HepG2 (cell line): ENCODE results near the gene UBAC1. TPM values are rescaled to one million over a fixed set of nuclear protein-coding genes. Genes with fewer than 3 reads are reported as not detected.
A peak's percentile ranks its signal among the peaks of the same experiment; 100 is the strongest.

Experiments used
- ARNTL ChIP-seq: sonication (generic); formaldehyde crosslinking; IDR thresholded peaks from 2 replicates; pipeline ENCODE4 v1.4.0; 2020; ENCODE audit warnings: mild to moderate bottlenecking, missing genetic modification reagents
- DNMT1 ChIP-seq: sonication (generic); formaldehyde crosslinking; IDR thresholded peaks from 2 replicates; pipeline ENCODE4 v1.5.1; 2020; ENCODE audit warnings: mild to moderate bottlenecking, missing genetic modification reagents
- HCFC1 ChIP-seq: fragments of 150-350 bp; IDR thresholded peaks from 2 replicates; pipeline ENCODE4 v1.6.1; 2014; ENCODE audit warnings: low read depth, low read length
- HDAC1 ChIP-seq: sonication (generic); formaldehyde crosslinking; IDR thresholded peaks from 2 replicates; pipeline ENCODE4 v1.5.1; 2020; ENCODE audit warnings: mild to moderate bottlenecking, missing genetic modification reagents
- HNRNPLL ChIP-seq: fragments of 200-400 bp; formaldehyde crosslinking; IDR thresholded peaks from 2 replicates; pipeline ENCODE4 v1.6.1; 2017; ENCODE audit warnings: mild to moderate bottlenecking, low read depth, low read length; ENCODE audit not compliant: poor library complexity, severe bottlenecking
- KAT2B ChIP-seq: fragments of 150-350 bp; IDR thresholded peaks from 2 replicates; pipeline ENCODE4 v1.6.1; 2014; ENCODE audit warnings: low read depth, low read length, borderline replicate concordance
- MXI1 ChIP-seq: IDR thresholded peaks from 3 replicates; pipeline ENCODE4 v1.6.1; 2012; ENCODE audit warnings: low read depth, low read length, inconsistent platforms, borderline replicate concordance
- POLR2G ChIP-seq: fragments of 200-400 bp; formaldehyde crosslinking; IDR thresholded peaks from 2 replicates; pipeline ENCODE4 v1.6.1; 2018; ENCODE audit warnings: mild to moderate bottlenecking, low read depth, low read length, moderate library complexity
- SAP130 ChIP-seq: IDR thresholded peaks from 2 replicates; pipeline ENCODE4 v1.6.1; 2016; ENCODE audit warnings: low read depth
- SP1 ChIP-seq, 2 experiments: fragments of 450-650 bp in 1 of 2; sonication (generic) in 1 of 2; formaldehyde crosslinking in 1 of 2; IDR thresholded peaks; 2 replicates each; pipeline versions ENCODE4 v1.4.0 to v1.6.1; 2016 to 2020; ENCODE audit warnings: missing genetic modification reagents in 1 of 2
- TAF1 ChIP-seq: sonication (generic); formaldehyde crosslinking; IDR thresholded peaks from 2 replicates; pipeline ENCODE4 v1.4.0; 2020; ENCODE audit warnings: missing genetic modification reagents
- ZNF326 ChIP-seq: sonication (generic); formaldehyde crosslinking; IDR thresholded peaks from 2 replicates; pipeline ENCODE4 v1.4.0; 2020; ENCODE audit warnings: missing genetic modification reagents, borderline replicate concordance
- ZNF790 ChIP-seq: sonication (generic); formaldehyde crosslinking; IDR thresholded peaks from 2 replicates; pipeline ENCODE4 v1.8.0; 2022; ENCODE audit warnings: missing genetic modification reagents, mild to moderate bottlenecking, borderline replicate concordance
- ZSCAN25 ChIP-seq: sonication (generic); formaldehyde crosslinking; IDR thresholded peaks from 2 replicates; pipeline ENCODE4 v1.8.0; 2022; ENCODE audit warnings: mild to moderate bottlenecking, missing genetic modification reagents
- polyA plus RNA-seq, 8 experiments: library from polyadenylated mRNA; depleted of rRNA in 3 of 8; stranded (reverse) in 7 of 8; unstranded in 1 of 8; fragments of >200 nt; fragmentation: Illumina TruSeq in 4 of 8; extraction: Trizol in 4 of 8; gene quantifications; 2 replicates each; pipeline versions ENCODE4 v1.2.1 to v1.2.3, GENCODE V29; 2011 to 2016; ENCODE audit warnings: low read depth in 4 of 8, missing spikeins in 1 of 8, mixed read lengths in 1 of 8; ENCODE audit not compliant: insufficient read depth in 1 of 8
- total RNA-seq, 5 experiments: library from RNA; depleted of rRNA; stranded (reverse); fragments of >200 nt; fragmentation: Illumina TruSeq; extraction: Trizol; gene quantifications; 2 replicates each; pipeline ENCODE4 v1.2.3, GENCODE V29; 2016; ENCODE audit warnings: low read depth in 1 of 5
- TF ChIP-seq, protein P1 (sequence below): sonication (generic); formaldehyde crosslinking; IDR thresholded peaks from 2 replicates; pipeline ENCODE4 v1.4.0; 2020; ENCODE audit warnings: missing genetic modification reagents
- TF ChIP-seq, protein P2 (sequence below): sonication (generic); formaldehyde crosslinking; IDR thresholded peaks from 2 replicates; pipeline ENCODE4 v1.8.1; 2023; ENCODE audit warnings: mild to moderate bottlenecking, missing genetic modification reagents
- TF ChIP-seq, protein P3 (sequence below): sonication (generic); formaldehyde crosslinking; IDR thresholded peaks from 2 replicates; pipeline ENCODE4 v1.5.0; 2020; ENCODE audit warnings: missing genetic modification reagents, mild to moderate bottlenecking, borderline replicate concordance
- TF ChIP-seq, protein P4 (sequence below): sonication (generic); formaldehyde crosslinking; IDR thresholded peaks from 2 replicates; pipeline ENCODE4 v1.5.1; 2020; ENCODE audit warnings: missing genetic modification reagents, mild to moderate bottlenecking, borderline replicate concordance

Gene UBAC1
- total and polyA plus RNA-seq, 2 of the 13 experiments (the other 11 are each of a cell fraction or from before 2014, with no cell fraction given) = 32.2 to 34.1 TPM

DNA sequence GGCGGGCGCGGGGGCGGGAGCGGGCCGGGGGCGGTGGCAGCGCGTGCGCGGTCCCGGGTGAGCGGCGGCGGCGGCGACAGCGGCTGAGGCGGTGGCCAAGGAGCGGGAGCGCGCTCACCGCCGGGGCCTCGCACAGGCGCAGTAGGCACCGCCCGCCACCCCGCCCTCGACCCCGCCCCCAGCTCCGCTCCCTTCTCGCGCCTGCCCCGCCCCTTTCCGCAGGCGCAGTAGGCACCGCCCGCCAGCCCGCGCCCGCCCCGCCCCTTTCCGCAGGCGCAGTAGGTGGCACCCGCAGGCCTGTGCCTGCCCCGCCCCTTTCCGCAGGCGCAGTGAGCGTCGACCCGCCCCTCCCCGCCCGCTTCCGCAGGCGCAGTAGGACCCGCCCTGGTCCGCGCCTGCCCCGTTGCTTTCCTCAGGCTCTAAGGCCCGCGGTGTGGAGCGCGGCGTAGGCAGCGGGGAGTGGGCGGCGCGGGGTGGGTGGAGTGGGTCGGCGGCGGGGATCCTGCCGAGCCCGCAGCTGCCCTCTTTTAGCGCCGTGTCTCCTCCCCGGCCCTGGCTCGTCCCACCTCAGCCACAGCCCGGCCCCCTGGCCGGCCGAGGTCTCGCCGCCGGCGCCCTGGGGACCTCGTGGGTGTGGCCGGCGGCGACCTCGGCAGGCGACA, 53.6 kb downstream of the UBAC1 start, which contains the start of gene CAMSAP1 (continued):
- TF ChIP-seq, protein P1, sequence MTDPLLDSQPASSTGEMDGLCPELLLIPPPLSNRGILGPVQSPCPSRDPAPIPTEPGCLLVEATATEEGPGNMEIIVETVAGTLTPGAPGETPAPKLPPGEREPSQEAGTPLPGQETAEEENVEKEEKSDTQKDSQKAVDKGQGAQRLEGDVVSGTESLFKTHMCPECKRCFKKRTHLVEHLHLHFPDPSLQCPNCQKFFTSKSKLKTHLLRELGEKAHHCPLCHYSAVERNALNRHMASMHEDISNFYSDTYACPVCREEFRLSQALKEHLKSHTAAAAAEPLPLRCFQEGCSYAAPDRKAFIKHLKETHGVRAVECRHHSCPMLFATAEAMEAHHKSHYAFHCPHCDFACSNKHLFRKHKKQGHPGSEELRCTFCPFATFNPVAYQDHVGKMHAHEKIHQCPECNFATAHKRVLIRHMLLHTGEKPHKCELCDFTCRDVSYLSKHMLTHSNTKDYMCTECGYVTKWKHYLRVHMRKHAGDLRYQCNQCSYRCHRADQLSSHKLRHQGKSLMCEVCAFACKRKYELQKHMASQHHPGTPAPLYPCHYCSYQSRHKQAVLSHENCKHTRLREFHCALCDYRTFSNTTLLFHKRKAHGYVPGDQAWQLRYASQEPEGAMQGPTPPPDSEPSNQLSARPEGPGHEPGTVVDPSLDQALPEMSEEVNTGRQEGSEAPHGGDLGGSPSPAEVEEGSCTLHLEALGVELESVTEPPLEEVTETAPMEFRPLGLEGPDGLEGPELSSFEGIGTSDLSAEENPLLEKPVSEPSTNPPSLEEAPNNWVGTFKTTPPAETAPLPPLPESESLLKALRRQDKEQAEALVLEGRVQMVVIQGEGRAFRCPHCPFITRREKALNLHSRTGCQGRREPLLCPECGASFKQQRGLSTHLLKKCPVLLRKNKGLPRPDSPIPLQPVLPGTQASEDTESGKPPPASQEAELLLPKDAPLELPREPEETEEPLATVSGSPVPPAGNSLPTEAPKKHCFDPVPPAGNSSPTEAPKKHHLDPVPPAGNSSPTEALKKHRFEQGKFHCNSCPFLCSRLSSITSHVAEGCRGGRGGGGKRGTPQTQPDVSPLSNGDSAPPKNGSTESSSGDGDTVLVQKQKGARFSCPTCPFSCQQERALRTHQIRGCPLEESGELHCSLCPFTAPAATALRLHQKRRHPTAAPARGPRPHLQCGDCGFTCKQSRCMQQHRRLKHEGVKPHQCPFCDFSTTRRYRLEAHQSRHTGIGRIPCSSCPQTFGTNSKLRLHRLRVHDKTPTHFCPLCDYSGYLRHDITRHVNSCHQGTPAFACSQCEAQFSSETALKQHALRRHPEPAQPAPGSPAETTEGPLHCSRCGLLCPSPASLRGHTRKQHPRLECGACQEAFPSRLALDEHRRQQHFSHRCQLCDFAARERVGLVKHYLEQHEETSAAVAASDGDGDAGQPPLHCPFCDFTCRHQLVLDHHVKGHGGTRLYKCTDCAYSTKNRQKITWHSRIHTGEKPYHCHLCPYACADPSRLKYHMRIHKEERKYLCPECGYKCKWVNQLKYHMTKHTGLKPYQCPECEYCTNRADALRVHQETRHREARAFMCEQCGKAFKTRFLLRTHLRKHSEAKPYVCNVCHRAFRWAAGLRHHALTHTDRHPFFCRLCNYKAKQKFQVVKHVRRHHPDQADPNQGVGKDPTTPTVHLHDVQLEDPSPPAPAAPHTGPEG (CRISPR knock-in tag) = no peak
- 0 out of 2 replicates have a peak, but pooled peaks have one; percentile 50 for TF ChIP-seq DNMT1 (CRISPR knock-in tag)
- no peak for TF ChIP-seq ARNTL (CRISPR knock-in tag)
- TF ChIP-seq, protein P2, sequence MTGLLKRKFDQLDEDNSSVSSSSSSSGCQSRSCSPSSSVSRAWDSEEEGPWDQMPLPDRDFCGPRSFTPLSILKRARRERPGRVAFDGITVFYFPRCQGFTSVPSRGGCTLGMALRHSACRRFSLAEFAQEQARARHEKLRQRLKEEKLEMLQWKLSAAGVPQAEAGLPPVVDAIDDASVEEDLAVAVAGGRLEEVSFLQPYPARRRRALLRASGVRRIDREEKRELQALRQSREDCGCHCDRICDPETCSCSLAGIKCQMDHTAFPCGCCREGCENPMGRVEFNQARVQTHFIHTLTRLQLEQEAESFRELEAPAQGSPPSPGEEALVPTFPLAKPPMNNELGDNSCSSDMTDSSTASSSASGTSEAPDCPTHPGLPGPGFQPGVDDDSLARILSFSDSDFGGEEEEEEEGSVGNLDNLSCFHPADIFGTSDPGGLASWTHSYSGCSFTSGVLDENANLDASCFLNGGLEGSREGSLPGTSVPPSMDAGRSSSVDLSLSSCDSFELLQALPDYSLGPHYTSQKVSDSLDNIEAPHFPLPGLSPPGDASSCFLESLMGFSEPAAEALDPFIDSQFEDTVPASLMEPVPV (CRISPR knock-in tag) = 0 out of 2 replicates have a peak, but pooled peaks have one; percentile 32
- TF ChIP-seq TAF1 (CRISPR knock-in tag) = peak; percentile 69
- no peak for TF ChIP-seq ZNF326 (CRISPR knock-in tag)
- peak; percentile 76 for TF ChIP-seq POLR2G
- peak; percentile 65; the same call in 1 of the 2 replicates for TF ChIP-seq HDAC1
- no peak for TF ChIP-seq SP1 (IDR thresholded peaks at IDR 0.05)
- TF ChIP-seq SP1 (CRISPR knock-in tag; IDR thresholded peaks at IDR 0.05) = peak; percentile 63; the same call in 1 of the 2 replicates
- no peak for TF ChIP-seq KAT2B
- TF ChIP-seq, protein P3, sequence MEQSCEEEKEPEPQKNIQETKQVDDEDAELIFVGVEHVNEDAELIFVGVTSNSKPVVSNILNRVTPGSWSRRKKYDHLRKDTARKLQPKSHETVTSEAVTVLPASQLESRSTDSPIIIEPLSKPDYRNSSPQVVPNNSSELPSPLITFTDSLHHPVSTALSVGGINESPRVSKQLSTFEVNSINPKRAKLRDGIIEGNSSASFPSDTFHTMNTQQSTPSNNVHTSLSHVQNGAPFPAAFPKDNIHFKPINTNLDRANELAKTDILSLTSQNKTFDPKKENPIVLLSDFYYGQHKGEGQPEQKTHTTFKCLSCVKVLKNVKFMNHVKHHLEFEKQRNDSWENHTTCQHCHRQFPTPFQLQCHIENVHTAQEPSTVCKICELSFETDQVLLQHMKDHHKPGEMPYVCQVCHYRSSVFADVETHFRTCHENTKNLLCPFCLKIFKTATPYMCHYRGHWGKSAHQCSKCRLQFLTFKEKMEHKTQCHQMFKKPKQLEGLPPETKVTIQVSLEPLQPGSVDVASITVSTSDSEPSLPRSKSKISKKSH (CRISPR knock-in tag) = 0 out of 2 replicates have a peak, but pooled peaks have one; percentile 48
- peak; percentile 33; the same call in 1 of the 2 replicates for TF ChIP-seq HCFC1
- peak; percentile 27; the same call in 1 of the 2 replicates for TF ChIP-seq ZSCAN25 (CRISPR knock-in tag)
- TF ChIP-seq, protein P4, sequence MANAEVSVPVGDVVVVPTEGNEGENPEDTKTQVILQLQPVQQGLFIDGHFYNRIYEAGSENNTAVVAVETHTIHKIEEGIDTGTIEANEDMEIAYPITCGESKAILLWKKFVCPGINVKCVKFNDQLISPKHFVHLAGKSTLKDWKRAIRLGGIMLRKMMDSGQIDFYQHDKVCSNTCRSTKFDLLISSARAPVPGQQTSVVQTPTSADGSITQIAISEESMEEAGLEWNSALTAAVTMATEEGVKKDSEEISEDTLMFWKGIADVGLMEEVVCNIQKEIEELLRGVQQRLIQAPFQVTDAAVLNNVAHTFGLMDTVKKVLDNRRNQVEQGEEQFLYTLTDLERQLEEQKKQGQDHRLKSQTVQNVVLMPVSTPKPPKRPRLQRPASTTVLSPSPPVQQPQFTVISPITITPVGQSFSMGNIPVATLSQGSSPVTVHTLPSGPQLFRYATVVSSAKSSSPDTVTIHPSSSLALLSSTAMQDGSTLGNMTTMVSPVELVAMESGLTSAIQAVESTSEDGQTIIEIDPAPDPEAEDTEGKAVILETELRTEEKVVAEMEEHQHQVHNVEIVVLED = peak; percentile 45; the same call in 1 of the 2 replicates
- TF ChIP-seq SAP130 = peak; percentile 67
- peak; percentile 77 for TF ChIP-seq HNRNPLL
- peak; percentile 14; the same call in 1 of the 3 replicates for TF ChIP-seq MXI1
- TF ChIP-seq ZNF790 (CRISPR knock-in tag) = peak; percentile 18; the same call in 1 of the 2 replicates
